Umbilical cord (tissue), 2 donors: ENCODE measurements around the gene ORM2. TPM values are rescaled to one million over a fixed set of nuclear protein-coding genes. Genes with fewer than 3 reads are reported as not detected.
A peak's percentile ranks its signal among the peaks of the same experiment; 100 is the strongest.
"Not testable (repeated sequence)": the region's sequence is repeated elsewhere in the genome, so short reads cannot be mapped to it uniquely, and the experiment has no call there.

Source experiments
- DNase-seq: peaks from one replicate; pipeline ENCODE4 v3.0.0-alpha.2; 2015; ENCODE audit warnings: low spot score
- total RNA-seq: library from RNA; depleted of rRNA; stranded (reverse); fragments of >200 nt; gene quantifications from one replicate; pipeline ENCODE4 v1.2.3, GENCODE V29; 2014; ENCODE audit warnings: low replicate concordance; ENCODE audit not compliant: insufficient read depth

ORM2 gene
- total RNA-seq, 1 donor from 2014 or later: not detected

- no peak for DNase-seq
These were observed 15.3 kb upstream of the ORM2 start for GRCh38 chr9:114314256-114314867.

DNA sequence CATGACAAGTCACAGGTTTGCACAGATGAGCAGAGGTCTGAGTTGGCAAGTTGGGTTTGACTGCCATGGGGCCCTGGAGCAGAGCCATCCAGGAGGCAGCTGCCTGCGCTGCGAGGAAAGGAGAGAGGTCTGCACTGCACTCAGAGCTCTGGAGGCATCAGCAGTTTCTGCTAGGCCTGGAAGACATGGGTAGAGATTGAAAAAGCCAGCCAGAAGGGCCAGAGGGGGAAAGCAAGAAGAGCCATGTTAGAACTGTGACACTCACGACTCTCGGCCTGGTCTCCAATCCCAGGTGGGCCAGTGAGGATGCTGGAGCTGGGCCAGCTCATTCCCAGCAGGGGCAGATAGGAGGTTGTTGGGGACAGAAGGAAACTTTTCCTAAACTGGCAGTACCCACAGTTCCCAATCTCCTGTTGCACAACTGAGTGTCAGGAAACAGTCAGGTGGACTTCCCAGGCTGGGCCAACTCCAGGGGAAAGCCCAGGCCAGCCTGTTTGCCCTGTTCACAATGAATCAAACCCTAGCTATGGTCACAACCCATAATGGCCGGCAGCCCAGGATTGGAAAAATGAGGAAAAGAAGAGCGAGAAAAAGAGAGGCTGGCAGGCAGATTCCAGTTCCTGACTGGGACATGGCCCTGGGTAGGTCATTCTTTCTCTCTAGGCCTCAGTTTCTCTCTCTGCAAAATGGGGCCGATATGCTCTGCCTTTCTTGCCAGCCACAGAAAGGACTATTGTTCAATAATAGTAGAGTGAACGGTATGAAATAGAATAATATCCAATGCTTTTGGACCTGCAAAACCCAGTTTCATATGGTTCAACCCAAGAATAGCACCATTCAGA, 14.6 kb upstream of the ORM2 start:
- no peak for DNase-seq

DNA sequence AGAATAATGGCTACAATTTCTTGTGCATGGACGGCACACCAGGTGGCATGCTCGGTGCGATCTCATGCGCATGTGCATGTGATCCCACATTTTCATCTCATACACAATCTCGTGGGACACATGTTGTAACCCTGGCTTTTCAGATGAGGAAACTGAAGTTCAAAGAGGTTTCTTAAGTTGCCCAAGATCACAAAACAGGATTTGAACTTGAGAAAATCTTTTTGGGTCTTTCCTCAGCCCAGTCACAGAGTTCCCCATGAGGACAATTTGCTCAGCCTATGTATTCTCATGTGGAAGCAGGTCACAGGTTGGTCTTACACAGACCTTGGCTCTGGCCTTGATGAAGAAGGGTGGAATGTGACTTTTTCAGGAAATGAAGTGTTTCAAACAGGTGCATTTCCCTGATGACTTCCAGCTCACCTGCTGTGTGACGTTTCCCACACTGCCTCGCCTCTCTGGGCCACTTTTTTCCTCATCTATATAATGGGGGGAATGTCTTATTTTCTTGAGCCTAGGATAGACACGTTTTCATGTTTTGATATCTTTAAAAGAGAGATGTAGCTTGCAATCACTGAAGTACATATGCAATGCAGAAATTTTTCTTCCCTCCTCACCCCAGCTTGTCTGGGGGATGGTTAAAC, 13.8 kb upstream of the ORM2 start:
- DNase-seq: no peak

DNA sequence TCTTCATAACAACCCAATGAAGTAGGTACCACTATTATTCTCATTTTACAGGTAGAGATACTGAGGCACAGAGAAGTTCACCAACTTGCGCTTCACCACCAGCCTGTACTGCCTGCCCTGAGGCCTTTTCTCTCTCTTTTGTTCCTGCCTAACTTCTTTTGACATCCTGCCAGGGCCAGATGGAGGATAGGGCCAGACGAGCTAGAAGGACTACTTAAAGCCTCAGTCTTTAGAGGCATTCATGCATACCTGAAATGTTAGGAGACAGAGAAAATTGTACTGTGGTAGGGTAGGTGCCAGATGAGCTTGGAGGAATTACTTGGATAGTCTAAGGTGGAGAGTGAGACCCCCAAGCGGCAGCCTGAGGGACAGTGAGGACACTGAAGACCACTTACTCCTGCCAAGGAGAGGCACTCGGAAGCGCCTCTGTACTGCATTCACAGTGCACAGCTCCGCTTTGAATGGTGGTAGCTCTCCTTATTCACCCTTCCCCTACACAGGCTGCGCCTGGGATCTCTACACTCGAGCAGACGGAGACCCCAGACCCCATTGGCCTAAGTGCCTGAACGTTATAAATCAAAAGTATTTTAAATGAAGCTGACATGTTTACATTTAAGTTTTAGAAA, 13.0 kb upstream of the ORM2 start:
- no peak for DNase-seq

DNA sequence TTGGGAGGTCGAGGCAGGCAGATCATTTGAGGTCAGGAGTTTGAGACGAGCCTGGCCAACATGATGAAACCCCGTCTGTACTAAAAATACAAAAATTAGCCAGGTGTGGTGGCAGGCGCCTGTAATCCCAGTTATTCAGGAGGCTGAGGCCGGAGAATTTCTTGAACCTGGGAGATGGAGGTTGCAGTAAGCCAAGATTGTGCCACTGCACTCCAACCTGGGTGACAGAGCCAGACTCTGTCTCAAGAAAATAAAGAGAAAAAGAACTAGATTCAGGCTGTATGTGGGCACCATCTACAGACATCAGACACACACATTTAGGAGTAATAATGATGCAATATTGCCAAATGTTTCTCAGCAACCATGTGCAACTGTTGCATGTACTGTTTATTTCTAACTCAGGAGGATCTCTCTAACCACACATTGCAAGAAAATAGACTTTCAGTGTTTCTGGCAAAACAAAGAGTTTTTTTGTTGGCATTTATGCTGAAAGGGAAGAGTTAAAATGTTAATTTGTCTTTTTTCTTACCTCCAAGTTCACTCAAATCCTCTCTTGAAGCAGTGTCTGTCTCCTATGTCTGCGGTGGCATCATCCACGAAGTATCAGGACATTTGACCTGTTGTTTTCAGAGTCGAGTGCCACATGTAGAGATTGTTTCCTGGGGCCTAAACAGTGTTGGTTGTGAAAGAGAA, 11.9 kb upstream of the ORM2 start:
- DNase-seq: peak; percentile 23

DNA sequence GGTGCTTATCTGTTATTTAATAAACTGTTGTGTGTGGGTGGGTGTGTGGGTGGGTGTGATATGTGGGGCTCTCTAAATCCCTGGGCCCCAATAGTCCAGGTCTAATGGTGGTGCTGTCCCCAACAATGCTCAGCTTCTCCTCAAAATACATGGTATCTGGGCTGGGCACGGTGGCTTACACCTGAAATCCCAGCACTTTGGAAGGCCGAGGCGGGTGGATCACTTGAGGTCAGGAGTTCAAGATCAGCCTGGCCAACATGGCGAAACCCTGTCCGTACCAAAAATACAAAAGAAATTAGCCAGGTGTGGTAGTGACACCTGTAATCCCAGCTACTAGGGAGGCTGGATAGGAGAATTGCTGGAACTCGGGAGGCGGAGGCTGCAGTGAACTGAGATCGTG, 11.3 kb upstream of the ORM2 start:
- DNase-seq: no peak

DNA sequence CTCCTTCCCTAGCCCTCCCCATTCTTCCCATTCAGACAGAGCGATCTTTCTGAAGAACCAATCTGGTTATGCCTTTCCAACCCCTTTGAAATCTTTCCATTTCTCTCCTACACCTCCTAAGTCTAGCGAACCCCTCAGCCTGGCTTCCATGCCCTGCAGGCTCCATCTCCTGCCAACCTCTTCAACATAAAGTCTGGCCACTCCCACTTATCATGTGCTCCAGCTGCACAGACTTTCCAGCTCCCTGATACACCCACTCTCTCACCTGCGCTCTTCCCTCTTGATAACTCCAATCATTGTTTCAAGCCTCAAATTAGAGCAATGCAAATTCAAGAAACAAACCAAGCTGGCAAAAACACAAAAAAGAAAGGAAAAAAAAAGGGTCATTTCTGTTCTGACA, 10.5 kb upstream of the ORM2 start:
- DNase-seq: no peak

GRCh38 chr9:114320710-114321109, 9.0 kb upstream of the ORM2 start:
- DNase-seq: not testable (repeated sequence)

DNA sequence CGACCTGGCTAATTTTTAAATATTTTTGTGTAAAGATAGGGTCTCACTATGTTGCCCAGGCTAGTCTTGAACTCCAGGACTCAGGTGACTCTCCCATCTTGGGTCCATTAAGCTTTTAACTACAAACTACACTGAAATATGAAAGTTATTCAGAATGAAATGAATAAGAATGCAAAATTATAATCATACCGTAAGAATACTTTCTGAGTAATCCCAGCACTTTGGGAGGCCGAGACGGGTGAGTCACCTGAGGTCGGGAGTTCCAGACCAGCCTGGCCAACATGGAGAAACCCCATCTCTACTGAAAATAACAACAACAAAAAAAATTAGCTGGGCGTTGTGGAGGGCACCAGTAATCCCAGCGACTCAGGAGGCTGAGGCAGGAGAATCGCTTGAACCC, 7.9 kb upstream of the ORM2 start:
- no peak for DNase-seq

- not testable (repeated sequence) for DNase-seq
These were observed 7.4 kb upstream of the ORM2 start for GRCh38 chr9:114322160-114322818.

GRCh38 chr9:114322831-114323531, 6.7 kb upstream of the ORM2 start, which contains the start of gene ORM1:
TSS of gene ORM1 (plus strand) at chr9:114323098. CDS start at chr9:114323134, 36 bp downstream.
- not testable (repeated sequence) for DNase-seq

DNA sequence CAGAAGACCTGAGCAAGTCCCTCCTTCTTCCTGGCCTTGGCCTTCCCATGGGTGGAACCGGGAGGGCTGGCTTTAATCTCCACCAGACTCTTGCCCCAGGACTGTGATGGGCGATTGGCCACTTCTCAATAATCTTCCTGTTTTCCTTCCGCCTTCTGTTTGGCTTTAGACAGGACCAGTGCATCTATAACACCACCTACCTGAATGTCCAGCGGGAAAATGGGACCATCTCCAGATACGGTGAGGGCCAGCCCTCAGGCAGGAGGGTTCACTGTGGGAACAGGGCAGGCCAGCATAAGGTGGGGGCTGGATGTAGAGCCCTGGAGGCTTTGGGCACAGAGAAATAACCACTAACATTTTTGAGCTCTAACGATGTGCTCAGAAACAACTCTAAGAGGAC, 5.8 kb upstream of the ORM2 start:
- not testable (repeated sequence) for DNase-seq

DNA sequence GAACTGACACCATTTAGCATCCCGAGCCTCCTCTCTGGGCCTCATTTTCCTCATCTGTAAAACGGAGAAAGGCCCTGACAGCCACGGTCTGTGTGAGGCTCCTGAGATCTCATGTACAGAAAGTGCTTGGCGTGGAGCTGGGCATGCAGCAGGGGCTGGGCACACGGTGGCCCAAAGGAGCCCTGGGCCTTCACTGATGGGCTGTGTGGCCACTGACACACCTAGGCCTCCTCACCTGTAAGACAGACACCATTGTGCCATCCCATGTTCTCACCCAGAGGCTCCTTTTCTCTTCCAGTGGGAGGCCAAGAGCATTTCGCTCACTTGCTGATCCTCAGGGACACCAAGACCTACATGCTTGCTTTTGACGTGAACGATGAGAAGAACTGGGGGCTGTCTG, 5.2 kb upstream of the ORM2 start:
- no peak for DNase-seq

DNA sequence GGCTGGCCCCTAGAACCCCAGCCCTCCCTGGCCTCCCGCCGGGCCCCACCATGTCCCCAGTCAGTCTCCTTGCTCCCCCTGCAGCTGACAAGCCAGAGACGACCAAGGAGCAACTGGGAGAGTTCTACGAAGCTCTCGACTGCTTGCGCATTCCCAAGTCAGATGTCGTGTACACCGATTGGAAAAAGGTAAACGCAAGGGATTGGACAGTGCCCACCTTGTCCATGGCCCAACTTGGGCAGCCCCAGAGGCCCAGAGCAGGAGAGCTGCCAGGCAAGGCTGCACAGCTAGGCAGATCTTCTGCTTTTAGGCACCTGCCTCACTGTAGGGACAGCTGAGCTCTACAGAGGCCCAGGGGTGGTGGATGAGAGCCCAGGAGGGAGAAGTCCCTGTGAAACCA, 4.7 kb upstream of the ORM2 start:
- not testable (repeated sequence) for DNase-seq

- not testable (repeated sequence) for DNase-seq
These were observed 3.9 kb upstream of the ORM2 start for GRCh38 chr9:114325684-114326254.

DNA sequence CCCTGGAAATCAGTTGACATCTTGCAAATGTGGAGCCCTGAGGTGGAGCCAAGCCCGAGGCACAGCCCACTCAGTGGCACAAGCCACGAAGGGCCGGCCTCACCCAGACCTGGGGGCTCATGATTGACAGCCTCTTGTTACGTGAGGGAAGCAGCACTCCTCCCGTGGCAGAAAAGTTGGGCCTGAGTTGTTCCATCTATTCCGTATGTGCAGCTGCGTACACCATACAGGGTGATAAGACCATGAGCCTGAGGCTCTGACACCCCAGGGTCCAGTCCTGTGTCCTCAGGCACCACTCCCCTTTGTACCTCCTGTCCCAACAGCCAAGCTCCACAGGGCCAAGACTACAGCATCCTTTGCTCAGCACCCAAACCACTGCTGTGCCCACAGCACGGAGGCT, 1.9 kb upstream of the ORM2 start:
- DNase-seq: no peak

DNA sequence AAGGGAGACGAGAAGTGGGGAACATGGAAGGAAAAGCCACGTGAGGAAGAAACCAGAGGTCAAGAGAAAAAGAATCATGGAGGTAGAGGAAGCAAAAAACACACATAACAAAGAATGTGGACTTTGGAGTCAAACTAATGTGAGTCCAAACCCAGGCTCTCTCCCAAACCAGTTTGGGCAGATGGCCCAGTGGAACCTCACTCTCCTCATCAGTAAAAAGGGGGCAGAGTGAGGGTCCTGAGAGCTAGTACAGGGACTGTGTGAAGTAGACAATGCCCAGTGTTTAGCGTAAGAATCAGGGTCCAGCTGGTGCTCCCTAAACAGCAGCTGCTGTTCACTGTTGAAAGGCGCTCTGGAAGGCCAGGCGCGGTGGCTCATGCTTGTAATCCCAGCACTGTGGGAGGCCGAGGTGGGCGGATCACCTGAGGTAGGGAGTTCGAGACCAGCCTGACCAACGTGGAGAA, 1.3 kb upstream of the ORM2 start:
- DNase-seq: not testable (repeated sequence)

- DNase-seq: not testable (repeated sequence)
These were observed 588 bp upstream of the ORM2 start for GRCh38 chr9:114328937-114329624.

DNA sequence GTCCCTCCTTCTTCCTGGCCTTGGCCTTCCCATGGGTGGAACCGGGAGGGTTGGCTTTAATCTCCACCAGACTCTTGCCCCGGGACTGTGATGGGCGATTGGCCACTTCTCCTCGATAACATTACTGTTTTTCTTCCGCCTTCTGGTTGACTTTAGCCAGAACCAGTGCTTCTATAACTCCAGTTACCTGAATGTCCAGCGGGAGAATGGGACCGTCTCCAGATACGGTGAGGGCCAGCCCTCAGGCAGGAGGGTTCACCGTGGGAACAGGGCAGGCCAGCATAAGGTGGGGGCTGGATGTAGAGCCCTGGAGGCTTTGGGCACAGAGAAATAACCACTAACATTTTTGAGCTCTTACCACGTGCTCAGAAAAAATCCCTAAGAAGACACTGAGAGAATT, 967 bp downstream of the ORM2 start:
- DNase-seq: no peak
